KG1 (cell line): ENCODE results near the gene DOCK3.
"Not testable (repeated sequence)": the region's sequence is repeated elsewhere in the genome, so short reads cannot be mapped to it uniquely, and the experiment has no call there.

Experiments
- DNase-seq: peaks from one replicate; lab custom pipeline; 2025; lab: John Stamatoyannopoulos, UW

DOCK3 gene

DNA sequence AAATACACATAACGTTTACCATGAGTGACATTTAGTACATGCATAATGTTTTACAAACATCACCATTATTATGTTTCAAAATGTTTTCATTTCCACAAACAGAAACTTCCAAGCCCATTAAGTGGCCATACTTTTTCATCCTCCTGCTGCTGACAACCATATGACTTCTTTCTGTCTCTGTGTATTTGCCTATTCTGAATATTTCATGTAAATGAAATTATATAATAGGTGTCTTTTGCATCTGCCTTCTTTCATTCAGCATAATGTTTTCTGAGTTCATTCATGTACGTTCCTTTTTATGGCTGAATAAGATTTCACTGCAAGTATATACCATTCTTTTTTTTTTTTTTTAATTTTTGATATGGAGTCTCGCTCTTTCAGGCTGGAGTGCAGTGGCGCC, 209.0 kb downstream of the DOCK3 start:
- DNase-seq: no peak

DNA sequence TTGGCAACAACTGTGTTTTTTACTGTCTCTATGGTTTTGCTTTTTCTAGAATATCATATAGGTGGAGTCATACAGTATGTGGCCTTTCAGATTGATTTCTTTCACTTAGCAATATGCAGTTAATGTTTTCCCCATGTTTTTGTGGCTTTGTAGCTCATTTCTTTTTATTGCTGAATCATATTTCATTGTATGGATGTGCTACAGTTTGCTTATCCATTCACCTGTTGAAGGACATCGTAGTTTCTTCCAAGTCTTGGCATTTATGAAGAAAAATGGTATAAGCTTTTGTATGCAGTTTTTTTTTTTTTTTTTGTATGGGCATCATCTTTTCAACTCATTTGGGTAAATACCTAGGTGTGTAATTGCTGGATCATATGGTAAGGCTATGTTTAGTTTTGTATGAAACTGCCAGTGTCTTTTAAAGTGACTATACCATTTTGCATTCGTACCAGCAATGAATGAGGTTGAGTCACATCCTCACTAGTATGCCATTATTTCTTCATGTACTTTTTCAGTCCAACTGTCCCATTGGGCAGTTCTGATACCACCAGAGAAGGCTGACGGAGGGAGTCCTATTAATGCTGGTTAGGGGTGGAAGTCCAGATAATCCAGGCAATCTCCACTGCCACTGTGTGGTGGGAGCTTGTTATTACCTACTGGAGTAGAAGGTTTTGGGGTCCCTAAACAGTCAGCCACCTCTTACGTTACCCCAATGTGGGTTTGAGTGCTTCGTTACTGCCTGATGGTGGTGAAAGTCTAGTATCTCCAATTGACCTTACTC, 210.5 kb downstream of the DOCK3 start:
- no peak for DNase-seq

DNA sequence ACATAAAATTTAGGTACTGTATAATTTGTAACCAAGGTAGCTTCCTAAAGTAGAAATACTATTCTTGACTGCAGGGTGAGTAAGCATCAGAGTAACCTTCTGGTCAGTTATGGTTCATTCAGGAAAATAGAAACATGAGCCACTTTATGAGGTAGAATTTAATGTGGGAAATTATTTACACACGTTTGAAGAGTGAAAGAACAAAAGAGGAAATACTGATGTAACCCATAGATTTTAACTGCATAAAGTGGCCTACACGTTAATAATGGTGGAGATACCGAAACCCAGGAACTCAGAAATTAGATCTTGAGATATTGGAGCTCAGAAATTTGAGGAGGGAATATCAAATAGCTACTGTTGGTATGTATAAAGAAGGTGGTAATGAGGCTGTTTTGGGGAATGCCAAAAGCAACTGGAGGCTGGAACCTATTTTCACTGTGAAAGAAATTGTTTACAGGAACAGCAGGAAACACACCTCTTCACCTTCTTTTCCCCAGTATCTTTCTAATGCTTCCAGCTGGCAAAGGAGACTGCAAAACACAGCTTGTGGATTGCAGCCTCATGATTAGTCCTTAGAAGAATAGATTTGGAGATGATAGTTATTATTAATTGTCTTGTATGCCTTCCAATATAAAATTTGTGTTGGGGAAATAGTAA, 216.1 kb downstream of the DOCK3 start:
- no peak for DNase-seq

DNA sequence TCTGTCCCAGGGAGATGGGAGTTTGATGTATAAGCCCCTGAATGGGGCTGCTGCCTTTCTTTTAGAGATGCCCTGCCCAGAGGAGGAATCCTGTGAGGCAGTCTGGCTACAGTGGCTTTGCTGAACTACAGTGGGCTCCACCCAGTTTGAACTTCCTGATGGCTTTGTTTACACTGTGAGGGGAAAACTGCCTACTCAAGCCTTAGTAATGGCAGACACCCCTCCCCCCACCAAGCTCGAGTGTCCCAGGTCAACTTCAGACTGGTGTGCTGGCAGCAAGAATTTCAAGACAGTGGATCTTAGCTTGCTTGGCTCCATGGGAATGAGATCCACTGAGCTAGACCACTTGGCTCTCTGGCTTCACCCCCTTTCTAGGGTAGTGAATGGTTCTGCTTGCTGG, 226.4 kb downstream of the DOCK3 start:
- not testable (repeated sequence) for DNase-seq

DNA sequence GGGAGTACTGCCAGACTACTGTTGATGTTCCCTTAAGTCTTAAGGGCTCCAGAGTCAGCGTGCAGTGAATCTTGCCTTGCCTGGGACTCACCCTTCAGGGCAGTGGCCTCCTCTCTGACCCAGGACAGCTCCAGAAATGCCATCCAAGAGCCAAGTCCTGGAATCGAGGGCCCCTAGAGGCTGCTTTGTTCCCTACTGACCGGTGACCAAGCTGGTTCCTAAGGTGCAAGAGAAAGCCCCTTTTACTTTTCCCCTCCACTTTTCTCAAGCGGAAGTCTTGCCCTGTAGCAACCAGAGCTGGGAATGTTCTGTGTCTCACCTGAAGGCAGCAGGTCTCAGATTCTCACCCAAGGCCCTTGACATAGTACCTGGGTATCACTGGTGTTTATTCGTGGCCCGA, 238.0 kb downstream of the DOCK3 start:
- no peak for DNase-seq

DNA sequence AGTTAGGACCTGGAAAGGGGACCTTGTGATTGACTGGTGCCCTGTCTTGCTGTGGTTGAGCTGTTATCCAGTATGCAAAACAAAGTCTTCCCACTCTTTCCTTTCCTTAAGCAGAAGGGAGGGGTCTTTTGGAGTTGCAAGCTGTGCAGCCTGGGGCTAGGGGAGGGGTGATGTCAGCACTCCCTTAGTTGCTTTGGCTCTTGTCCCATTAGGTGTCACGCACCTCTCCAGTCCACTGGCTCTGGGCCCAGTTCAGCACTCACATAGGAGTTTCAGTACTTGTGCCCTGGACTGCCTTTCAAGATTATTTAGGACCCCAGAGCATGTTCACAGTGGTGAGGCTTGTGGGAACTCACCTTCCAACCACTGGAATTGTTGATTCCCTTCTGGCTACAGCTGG, 238.5 kb downstream of the DOCK3 start:
- DNase-seq: no peak

DNA sequence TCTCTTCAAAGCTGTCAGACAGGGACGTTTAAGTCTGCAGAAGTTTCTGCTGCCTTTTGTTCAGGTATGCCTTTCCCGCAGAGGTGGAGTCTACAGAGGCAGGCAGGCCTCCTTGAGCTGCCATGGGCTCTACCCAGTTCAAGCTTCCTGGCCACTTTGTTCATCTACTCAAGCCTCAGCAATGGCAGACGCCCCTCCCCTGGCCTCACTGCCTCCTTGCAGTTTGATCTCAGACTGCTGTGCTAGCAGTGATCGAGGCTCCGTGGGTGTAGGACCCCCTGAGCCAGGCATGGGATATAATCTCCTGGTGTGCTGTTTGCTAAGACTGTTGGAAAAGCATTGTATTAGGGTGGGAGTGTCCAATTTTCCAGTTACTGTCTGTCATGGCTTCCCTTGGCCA, 247.3 kb downstream of the DOCK3 start:
- DNase-seq: not testable (repeated sequence)

DNA sequence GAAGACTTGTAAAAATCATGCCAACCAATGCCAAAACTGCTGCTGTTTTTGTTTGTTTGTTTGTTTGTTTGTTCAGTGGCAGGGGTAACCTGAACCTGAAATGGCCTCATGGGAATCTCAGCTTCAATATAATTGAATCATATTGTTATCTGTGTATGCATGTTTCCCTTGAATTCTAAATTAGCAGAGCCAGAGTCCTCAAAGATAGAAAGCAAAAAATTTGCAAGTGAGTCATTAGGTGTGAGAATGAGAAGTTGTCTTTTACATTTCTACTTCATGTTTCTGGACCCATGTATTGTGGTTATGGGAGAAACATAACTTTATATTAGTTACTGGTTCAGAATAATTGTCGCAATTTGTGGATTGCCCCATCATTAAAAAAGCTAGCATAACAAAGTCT, 249.2 kb downstream of the DOCK3 start:
- DNase-seq: no peak

DNA sequence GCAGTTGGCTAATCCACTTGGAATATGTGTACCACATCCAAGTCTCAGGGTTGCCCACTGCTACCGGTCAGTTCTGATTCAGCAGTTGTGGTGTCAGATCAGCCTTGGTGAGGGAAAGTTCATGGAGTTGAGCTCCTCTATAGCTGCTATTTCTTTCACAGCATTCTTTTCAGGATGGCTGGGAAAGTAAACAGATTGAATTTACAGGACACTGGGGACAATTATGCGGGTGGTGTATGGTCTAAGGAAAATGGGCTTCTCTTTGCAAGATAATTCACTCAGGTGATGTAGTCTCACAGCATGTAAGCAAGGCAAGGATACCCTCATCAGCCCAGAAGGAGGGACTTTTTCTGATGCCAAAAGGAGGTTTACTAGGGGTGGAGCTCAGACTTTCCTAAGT, 249.9 kb downstream of the DOCK3 start:
- DNase-seq: no peak

DNA sequence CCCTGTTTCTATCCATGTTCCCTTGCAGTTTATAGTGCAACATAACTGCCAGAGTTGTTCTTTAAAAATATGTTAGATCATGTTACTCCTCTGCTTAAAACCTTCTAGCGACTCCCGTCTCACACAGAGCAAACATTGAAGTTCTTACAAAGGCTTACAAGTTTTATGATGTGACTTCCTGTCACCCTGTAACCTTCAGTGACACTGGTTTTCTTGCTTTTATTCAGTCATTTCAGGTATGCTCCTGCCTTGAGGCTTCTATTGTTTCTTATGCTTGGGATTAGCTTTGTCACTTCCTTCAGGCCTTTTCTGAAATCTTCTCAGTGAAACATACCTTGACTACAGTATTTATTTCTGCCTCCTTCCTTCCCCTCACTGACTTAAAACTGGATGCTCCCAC, 252.1 kb downstream of the DOCK3 start:
- no peak for DNase-seq

DNA sequence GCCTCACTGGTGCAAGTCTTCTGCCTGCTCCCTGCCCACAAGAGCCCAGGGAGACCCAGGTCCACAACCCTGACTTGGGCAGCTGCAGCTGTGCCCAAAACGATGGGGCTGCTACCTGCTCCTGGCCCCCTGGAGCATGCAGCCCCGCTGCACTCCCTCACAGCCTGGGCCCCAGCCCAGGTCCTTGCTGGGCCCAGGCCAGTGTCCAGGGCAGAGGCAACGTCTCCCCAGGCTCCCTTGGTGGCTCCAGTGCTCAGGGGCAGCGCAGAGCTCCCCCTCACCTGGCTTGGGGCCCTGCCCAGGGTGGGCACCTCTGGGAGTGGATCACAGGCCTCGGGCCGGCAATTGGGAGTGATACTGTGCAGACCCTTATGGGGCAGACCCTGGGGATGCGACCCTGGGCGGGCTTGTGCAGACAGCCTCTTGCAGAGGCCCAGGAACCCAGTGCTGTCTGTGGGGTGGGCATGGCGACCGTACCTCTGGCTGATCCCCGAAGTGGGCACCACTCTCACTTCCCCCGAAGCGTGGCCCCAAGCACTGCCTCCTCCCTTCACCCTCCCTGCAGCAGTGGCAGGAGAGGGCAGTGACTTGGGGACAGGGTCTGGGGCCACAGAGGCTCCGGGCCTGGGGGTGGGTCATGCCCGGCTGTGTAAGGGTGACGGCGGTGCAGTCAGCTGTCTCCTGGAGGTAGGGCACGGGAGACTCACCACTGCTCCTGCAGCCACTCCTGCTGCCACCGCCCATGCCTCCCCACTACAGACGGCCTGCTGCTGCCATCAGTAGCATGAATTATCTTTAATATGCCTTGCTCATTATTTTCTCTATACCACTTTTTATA, 255.9 kb downstream of the DOCK3 start:
- no peak for DNase-seq

DNA sequence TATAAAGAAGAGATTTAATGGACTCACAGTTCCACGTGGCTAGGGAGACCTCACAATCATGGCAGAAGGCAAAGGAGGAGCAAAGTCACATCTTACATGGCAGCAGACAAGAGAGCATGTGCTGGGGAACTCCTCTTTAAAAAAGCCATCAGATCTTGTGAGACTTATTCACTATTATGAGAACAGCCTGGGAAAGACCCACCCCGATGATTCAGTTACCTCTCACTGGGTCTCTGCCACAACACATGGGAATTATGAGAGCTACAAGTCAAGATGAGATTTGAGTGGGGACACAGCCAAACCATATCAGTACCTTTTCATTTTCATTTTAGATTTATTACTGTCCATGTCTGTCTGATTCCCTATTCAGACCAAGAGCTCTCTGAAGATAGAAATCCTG, 258.2 kb downstream of the DOCK3 start:
- not testable (repeated sequence) for DNase-seq

DNA sequence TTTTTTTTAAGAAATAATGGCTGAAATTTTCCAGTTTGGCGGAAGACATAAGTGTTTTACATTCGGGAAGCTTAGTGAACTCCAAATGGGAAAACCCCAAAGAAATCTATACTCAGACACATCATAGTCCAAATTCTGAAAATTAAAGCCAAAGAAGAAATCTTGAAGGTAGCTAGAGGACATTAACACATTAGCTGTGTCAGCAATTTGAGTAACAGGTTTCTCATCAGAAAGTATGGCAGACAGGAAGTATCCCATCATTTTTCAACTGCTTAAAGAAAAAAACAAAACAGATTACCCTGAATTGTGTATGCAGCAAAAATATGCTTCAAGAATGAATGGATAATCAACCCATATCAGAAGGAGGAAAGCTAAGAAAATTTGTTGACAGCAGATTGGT, 261.7 kb downstream of the DOCK3 start:
- DNase-seq: no peak

DNA sequence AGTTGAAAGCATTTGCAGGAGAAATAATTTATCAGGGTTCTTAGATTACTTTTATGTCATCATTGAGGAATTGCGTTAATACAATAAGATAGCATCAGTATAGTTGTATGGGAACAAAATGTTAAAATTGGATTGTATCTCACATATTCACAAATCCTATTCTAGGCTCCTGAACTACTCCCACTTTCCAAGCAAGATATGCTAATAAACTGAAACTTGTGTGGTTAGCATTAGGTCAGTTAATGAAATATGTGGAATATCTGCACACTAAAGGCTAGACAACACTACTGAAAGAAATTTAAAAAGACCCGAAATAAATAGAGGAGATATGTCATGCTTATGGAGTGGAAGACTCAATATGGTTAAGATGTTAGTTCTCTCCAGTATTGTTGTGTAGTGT, 272.7 kb downstream of the DOCK3 start:
- no peak for DNase-seq

DNA sequence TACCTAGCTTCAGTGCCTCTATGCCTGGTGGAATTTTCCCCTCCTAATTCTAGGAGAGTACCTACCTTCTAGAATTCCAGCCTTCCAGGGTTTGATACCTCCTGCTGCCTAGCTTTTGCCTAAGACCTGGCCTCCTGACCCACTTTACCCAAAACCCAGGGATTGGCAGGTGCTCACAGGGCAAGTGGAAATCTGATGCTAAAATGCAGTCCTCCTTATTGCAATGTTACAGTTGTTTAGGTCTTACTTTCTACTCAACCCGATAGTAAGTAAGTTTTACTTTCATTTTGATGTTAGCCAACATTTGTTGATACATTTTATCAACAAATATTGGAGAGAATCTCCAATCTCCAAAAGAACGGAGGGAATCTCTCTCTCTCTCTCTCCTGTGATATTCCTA, 275.9 kb downstream of the DOCK3 start:
- no peak for DNase-seq

DNA sequence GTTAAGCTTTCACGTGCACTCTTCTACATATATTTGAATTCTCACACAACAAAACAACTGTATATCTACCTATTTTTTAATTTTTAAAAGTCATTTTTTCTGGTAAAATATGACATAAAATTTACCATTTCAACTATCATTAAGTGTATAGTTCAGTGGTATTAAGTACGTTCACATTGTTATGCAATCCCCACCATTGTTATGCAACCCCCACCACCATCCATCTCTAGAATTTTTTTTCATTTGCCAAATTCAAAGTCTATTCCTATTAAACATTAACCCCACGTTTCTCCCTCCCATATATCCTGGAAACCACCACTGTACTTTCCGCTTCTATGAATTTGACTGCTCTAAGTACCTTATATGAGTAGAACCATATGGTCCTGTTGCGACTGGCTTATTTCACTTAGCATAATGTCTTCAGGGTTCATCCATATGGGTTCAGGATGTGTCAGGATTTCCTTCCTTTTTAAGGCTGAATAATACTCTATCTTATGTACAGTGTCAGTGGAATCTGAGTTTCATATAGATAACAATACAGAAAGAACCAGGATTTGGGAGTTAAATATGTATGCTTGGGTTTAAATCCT, 279.2 kb downstream of the DOCK3 start:
- no peak for DNase-seq

DNA sequence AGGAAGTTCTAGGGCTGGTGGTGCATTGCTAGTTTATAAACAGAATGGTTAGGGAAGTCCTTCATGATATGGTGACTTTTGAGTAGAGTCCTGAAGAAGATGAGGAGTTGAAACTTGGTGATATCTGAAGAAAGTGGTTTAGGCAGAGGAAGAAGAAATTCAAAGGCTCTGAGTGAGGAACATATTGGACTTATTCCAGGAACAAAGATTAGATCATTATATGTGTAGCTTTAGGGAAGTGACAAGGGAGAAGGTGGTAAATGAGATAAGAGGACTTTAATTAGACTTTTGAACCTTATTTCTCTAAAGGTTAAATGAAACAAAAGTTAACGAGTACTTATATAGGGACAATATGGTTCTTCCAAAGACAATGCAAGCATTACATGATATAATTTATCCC, 286.7 kb downstream of the DOCK3 start:
- no peak for DNase-seq

DNA sequence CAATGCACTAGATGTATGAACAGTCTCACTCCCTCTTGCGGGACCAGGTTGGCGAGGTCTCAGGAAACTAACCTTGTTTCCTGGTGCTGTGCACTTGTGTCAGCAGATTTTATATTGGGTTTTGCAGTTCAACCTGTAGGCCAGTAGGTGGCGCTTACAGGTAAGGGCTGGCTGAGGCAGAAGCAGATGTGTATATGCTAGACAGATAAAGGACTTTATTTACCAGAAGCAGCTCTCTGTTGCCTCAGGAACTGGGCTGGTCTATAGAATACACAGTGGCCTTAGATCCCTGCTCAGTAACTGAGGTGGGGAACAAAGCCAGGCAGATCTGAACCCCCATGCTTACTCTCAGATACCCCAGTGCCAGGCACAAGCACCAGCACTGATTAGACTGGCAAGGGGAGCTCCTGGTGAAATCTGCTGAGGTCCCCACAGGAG, 296.8 kb downstream of the DOCK3 start:
- peak; percentile 52 for DNase-seq

DNA sequence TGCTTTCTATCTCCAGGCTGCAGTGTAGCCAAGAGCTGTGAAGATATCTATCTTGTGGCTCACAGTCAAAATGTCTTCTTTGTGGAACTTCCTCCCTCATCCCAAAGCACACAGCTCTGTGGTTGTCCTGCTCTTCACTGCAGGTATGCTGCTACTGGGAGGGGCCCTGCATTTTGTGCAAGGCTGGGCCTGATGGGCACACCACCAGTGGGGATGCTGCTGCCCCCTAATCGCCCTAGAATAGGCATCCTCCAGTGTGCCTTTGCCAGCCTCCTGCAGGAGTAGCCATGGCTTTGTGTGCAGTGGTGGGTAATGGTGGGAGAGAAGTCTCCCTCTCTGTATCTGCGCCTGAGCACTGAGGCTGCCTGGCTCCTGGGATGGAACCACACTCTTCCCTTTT, 297.3 kb downstream of the DOCK3 start:
- no peak for DNase-seq

DNA sequence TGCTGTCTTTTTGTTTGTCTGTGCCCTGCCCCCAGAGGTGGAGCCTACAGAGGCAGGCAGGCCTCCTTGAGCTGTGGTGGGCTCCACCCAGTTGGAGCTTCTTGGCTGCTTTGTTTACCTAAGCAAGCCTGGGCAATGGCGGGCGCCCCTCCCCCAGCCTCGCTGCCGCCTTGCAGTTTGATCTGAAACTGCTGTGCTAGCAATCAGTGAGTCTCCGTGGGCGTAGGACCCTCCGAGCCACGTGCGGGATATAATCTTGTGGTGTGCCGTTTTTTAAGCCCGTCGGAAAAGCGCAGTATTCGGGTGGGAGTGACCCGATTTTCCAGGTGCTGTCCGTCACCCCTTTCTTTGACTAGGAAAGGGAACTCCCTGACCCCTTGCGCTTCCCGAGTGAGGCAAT, 303.9 kb downstream of the DOCK3 start:
- DNase-seq: not testable (repeated sequence)

DNA sequence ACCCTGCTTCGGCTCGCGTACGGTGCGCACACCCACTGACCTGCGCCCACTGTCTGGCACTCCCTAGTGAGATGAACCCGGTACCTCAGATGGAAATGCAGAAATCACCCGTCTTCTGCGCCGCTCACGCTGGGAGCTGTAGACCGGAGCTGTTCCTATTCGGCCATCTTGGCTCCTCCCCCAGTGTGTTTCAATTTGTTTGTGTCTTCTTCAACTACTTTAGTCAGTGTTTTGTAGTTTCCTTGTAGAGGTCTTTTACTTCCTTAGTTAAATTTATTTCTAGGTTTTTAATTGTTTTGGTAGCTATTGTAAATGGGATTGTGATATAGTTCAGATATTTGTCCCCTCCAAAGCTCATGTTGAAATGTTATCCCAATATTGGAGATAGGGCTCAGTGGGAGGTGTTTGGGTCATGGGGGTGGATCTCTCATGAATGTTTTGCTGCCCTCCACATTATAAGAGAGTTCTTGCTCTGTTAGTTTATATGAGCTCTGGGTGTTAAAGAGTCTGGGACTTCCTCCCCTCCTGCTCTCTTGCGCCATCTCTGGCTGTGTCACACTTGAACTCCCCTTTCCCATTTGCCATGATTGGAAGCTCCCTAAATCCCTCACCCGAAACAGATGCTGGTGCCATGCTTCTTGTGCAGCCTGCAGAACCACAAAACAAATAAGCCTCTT, 304.4 kb downstream of the DOCK3 start:
- DNase-seq: no peak
